Measurements from ENCODE around the gene ZBTB40.

- TF ChIP-seq CTCF (conservative IDR thresholded peaks at IDR 0.05) = no peak
- TF ChIP-seq EZH2 (IDR thresholded peaks at IDR 0.05; ENCODE audit: low read depth) = no peak
Measured at GRCh38 chr1:22508991-22509390, 57.3 kb downstream of the ZBTB40 start.
